Activated naive CD8-positive, alpha-beta T cell (primary cell): ENCODE results near the gene AFF3.

Experiments
- H3K27ac Mint-ChIP-seq: one replicate; pipeline ENCODE4 v1.8.0; 2021; ENCODE audit warnings: mixed read lengths
- H3K27me3 Mint-ChIP-seq: one replicate; pipeline ENCODE4 v1.8.0; 2021; ENCODE audit warnings: mixed read lengths
- H3K36me3 Mint-ChIP-seq: one replicate; pipeline ENCODE4 v1.8.0; 2021; ENCODE audit warnings: mixed read lengths
- H3K4me1 Mint-ChIP-seq: one replicate; pipeline ENCODE4 v1.8.0; 2021; ENCODE audit warnings: low read depth, mixed read lengths
- H3K4me3 Mint-ChIP-seq: one replicate; pipeline ENCODE4 v1.8.0; 2021; ENCODE audit warnings: mild to moderate bottlenecking, mixed read lengths
- H3K9me3 Mint-ChIP-seq: one replicate; pipeline ENCODE4 v1.8.0; 2021; ENCODE audit warnings: low read depth, mixed read lengths

Gene AFF3

GRCh38 chr2:100142393-100142792, at the start of gene AFF3:
Gene AFF3, minus strand, starts transcription at chr2:100142590. Its CDS starts 38,136 bp downstream, at chr2:100104454.
- peak within 1 kb of the TSS; percentile 74 for H3K4me3 Mint-ChIP-seq
- no peaks in the 10 kb centered on the region for H3K27me3 Mint-ChIP-seq
- H3K4me1 Mint-ChIP-seq, result peaks cover 55% of the 10 kb centered on the region
- peak within 1 kb of the TSS; percentile 84 for H3K27ac Mint-ChIP-seq
- no peaks in the 10 kb centered on the region for H3K36me3 Mint-ChIP-seq
- no peaks in the 10 kb centered on the region for H3K9me3 Mint-ChIP-seq

- Mint-ChIP-seq H3K4me1 (no peaks in the 10 kb centered on the region), H3K27ac (no peak overlapping the region), H3K9me3 (no peaks in the 10 kb centered on the region), H3K36me3 (no peaks in the 10 kb centered on the region), H3K27me3 (no peaks in the 10 kb centered on the region), H3K4me3 (no peak overlapping the region)
Measured at GRCh38 chr2:100189387-100189786, 47.0 kb upstream of the AFF3 start.

GRCh38 chr2:100188326-100188725, 45.9 kb upstream of the AFF3 start:
- no peaks in the 10 kb centered on the region for H3K27me3 Mint-ChIP-seq
- no peak overlapping the region for H3K4me3 Mint-ChIP-seq
- H3K9me3 Mint-ChIP-seq, result no peaks in the 10 kb centered on the region
- no peaks in the 10 kb centered on the region for H3K4me1 Mint-ChIP-seq
- no peaks in the 10 kb centered on the region for H3K36me3 Mint-ChIP-seq
- H3K27ac Mint-ChIP-seq, result no peak overlapping the region

- H3K4me3 Mint-ChIP-seq, result no peak overlapping the region
- H3K9me3 Mint-ChIP-seq, result no peaks in the 10 kb centered on the region
- no peaks in the 10 kb centered on the region for H3K4me1 Mint-ChIP-seq
- H3K27ac Mint-ChIP-seq, result no peak overlapping the region
- no peaks in the 10 kb centered on the region for H3K27me3 Mint-ChIP-seq
- H3K36me3 Mint-ChIP-seq, result no peaks in the 10 kb centered on the region
Measured at GRCh38 chr2:100186126-100186525, 43.7 kb upstream of the AFF3 start.

- Mint-ChIP-seq H3K4me1 (no peaks in the 10 kb centered on the region), H3K27me3 (no peaks in the 10 kb centered on the region), H3K4me3 (no peak overlapping the region), H3K9me3 (no peaks in the 10 kb centered on the region), H3K36me3 (no peaks in the 10 kb centered on the region), H3K27ac (no peak overlapping the region)
Measured at GRCh38 chr2:100185516-100185915, 43.1 kb upstream of the AFF3 start.

GRCh38 chr2:100185105-100185504, 42.7 kb upstream of the AFF3 start:
- no peaks in the 10 kb centered on the region for H3K36me3 Mint-ChIP-seq
- H3K4me1 Mint-ChIP-seq, result no peaks in the 10 kb centered on the region
- no peak overlapping the region for H3K4me3 Mint-ChIP-seq
- no peak overlapping the region for H3K27ac Mint-ChIP-seq
- no peaks in the 10 kb centered on the region for H3K27me3 Mint-ChIP-seq
- H3K9me3 Mint-ChIP-seq, result no peaks in the 10 kb centered on the region

- H3K36me3 Mint-ChIP-seq, result no peaks in the 10 kb centered on the region
- no peak overlapping the region for H3K4me3 Mint-ChIP-seq
- no peak overlapping the region for H3K27ac Mint-ChIP-seq
- H3K4me1 Mint-ChIP-seq, result no peaks in the 10 kb centered on the region
- H3K9me3 Mint-ChIP-seq, result no peaks in the 10 kb centered on the region
- H3K27me3 Mint-ChIP-seq, result no peaks in the 10 kb centered on the region
Measured at GRCh38 chr2:100184055-100184737, 41.8 kb upstream of the AFF3 start.

- no peaks in the 10 kb centered on the region for H3K4me1 Mint-ChIP-seq
- no peak overlapping the region for H3K27ac Mint-ChIP-seq
- no peaks in the 10 kb centered on the region for H3K27me3 Mint-ChIP-seq
- H3K4me3 Mint-ChIP-seq, result no peak overlapping the region
- H3K9me3 Mint-ChIP-seq, result no peaks in the 10 kb centered on the region
- H3K36me3 Mint-ChIP-seq, result no peaks in the 10 kb centered on the region
Measured at GRCh38 chr2:100182494-100183361, 40.3 kb upstream of the AFF3 start.

GRCh38 chr2:100180503-100180902, 38.1 kb upstream of the AFF3 start:
- H3K4me3 Mint-ChIP-seq, result no peak overlapping the region
- no peaks in the 10 kb centered on the region for H3K9me3 Mint-ChIP-seq
- H3K4me1 Mint-ChIP-seq, result no peaks in the 10 kb centered on the region
- H3K27ac Mint-ChIP-seq, result no peak overlapping the region
- H3K36me3 Mint-ChIP-seq, result no peaks in the 10 kb centered on the region
- no peaks in the 10 kb centered on the region for H3K27me3 Mint-ChIP-seq

- no peaks in the 10 kb centered on the region for H3K9me3 Mint-ChIP-seq
- H3K27ac Mint-ChIP-seq, result no peak overlapping the region
- H3K27me3 Mint-ChIP-seq, result no peaks in the 10 kb centered on the region
- no peak overlapping the region for H3K4me3 Mint-ChIP-seq
- no peaks in the 10 kb centered on the region for H3K36me3 Mint-ChIP-seq
- no peaks in the 10 kb centered on the region for H3K4me1 Mint-ChIP-seq
Measured at GRCh38 chr2:100179806-100180205, 37.4 kb upstream of the AFF3 start.

- Mint-ChIP-seq H3K27me3 (no peaks in the 10 kb centered on the region), H3K4me3 (no peak overlapping the region), H3K9me3 (no peaks in the 10 kb centered on the region), H3K27ac (no peak overlapping the region), H3K4me1 (no peaks in the 10 kb centered on the region), H3K36me3 (no peaks in the 10 kb centered on the region)
Measured at GRCh38 chr2:100178864-100179263, 36.5 kb upstream of the AFF3 start.

- no peak overlapping the region for H3K4me3 Mint-ChIP-seq
- H3K27me3 Mint-ChIP-seq, result no peaks in the 10 kb centered on the region
- no peaks in the 10 kb centered on the region for H3K9me3 Mint-ChIP-seq
- no peak overlapping the region for H3K27ac Mint-ChIP-seq
- no peaks in the 10 kb centered on the region for H3K4me1 Mint-ChIP-seq
- no peaks in the 10 kb centered on the region for H3K36me3 Mint-ChIP-seq
Measured at GRCh38 chr2:100178085-100178788, 35.8 kb upstream of the AFF3 start.

GRCh38 chr2:100176925-100177324, 34.5 kb upstream of the AFF3 start:
- Mint-ChIP-seq H3K4me1 (no peaks in the 10 kb centered on the region), H3K4me3 (no peak overlapping the region), H3K27ac (no peak overlapping the region), H3K36me3 (no peaks in the 10 kb centered on the region), H3K9me3 (no peaks in the 10 kb centered on the region), H3K27me3 (no peaks in the 10 kb centered on the region)

- Mint-ChIP-seq H3K36me3 (no peaks in the 10 kb centered on the region), H3K4me3 (no peak overlapping the region), H3K27ac (peak overlapping the region; percentile 3), H3K9me3 (no peaks in the 10 kb centered on the region), H3K4me1 (no peaks in the 10 kb centered on the region), H3K27me3 (no peaks in the 10 kb centered on the region)
Measured at GRCh38 chr2:100174026-100174431, 31.6 kb upstream of the AFF3 start.

- no peaks in the 10 kb centered on the region for H3K4me1 Mint-ChIP-seq
- H3K27me3 Mint-ChIP-seq, result peaks cover 3% of the 10 kb centered on the region
- no peak overlapping the region for H3K27ac Mint-ChIP-seq
- no peak overlapping the region for H3K4me3 Mint-ChIP-seq
- peaks cover 3% of the 10 kb centered on the region for H3K36me3 Mint-ChIP-seq
- peaks cover 3% of the 10 kb centered on the region for H3K9me3 Mint-ChIP-seq
Measured at GRCh38 chr2:100166701-100167100, 24.3 kb upstream of the AFF3 start.
